NOMO-1 treated with DMSO at 0.1 percent for 48 hours (cell line): ENCODE results near the gene MBD6.
"Not testable (repeated sequence)": the region's sequence is repeated elsewhere in the genome, so short reads cannot be mapped to it uniquely, and the experiment has no call there.

Source experiments
- DNase-seq: peaks from one replicate; lab custom pipeline; 2025; ENCODE audit not compliant: unreplicated experiment; lab: John Stamatoyannopoulos, UW

Gene MBD6

DNA sequence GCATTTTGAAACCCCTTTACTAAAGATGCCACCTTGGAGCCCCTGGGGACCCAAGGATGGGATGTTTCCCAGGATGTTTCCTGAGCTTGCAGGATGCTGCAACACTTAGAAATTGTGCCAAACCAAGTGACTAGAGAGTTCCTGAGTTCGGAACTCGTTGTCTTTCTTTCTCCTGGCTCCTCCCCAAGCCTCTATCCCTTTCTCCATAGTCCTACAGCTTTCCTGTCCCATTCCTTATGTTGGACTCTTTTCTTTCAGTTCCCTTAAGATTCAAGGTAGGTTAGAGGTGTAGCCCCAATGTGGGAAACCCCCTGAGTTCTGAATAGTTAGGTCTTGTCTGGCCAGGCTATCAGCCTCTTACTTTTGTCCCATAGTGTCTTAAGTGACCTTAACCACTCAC is 25.9 kb downstream of the MBD6 start:
- DNase-seq: no peak

DNA sequence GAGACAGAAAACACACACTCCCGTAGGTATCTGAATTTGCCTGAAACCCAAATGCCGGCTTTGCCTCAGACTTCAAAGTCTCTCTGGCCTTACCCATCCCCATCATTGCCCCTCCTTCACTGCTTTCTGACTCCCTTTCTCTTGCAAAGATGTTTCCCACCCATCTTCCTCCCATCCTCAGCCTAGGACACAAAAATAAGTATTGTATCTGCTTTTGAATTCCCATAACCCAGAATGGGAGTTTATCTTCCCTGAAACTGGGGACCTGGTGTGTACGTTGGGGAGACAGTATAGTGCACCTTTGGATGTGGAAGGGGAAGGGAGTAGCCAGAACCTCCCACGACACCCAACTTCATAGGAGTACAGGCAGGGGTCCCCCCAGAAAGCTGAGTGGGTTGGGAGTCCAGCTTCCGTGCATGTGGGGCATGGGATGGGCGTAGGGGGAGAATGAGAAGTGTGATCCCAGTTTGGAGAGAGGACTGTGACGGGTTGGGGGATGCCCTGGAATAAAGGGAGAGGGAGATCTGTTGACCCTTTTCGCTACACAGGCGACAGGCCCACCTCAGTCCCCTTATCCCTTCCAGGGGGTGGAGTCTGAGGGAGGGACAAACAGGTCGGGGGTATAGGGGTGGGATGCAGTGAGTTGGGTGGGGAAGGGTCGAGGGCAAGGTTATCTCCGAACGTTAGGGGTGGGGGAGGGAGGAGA is 26.7 kb downstream of the MBD6 start:
- DNase-seq: no peak

DNA sequence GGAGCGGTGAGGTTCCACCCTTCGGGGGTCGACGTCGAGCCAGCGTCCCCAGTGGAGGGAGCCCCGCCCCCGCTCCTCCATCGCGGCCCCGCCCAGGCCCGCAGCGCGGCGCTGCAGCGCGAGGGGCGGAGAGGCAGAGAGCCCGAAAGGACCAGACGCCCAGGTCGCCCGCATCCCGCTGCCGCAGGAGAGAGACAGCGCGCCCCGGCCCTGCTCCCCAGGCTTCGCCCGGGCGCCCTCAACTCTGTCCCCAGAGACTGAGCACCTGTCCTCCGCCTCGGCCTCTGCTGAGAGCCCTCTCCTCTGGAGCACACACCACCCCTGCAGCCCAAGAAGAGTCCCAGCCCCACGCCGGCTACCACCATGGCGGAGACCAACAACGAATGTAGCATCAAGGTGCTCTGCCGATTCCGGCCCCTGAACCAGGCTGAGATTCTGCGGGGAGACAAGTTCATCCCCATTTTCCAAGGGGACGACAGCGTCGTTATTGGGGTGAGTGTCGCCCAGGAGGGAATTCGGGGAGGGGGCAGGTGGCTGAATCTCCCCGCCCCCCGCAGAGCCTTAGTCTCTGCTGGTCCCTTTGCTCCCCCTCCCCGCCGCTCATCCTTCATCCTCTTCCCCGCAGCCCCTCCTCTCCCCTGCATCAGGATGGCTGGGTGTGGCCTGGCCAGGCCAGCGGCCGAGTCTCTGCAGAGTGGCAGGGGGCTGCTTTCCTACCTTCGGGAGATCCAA is 27.5 kb downstream of the MBD6 start, which contains the start of gene KIF5A:
TSS of gene KIF5A (plus strand) at position 136 of the 732 bp plus-strand sequence. CDS start at position 364, 228 bp downstream.
- no peak for DNase-seq

DNA sequence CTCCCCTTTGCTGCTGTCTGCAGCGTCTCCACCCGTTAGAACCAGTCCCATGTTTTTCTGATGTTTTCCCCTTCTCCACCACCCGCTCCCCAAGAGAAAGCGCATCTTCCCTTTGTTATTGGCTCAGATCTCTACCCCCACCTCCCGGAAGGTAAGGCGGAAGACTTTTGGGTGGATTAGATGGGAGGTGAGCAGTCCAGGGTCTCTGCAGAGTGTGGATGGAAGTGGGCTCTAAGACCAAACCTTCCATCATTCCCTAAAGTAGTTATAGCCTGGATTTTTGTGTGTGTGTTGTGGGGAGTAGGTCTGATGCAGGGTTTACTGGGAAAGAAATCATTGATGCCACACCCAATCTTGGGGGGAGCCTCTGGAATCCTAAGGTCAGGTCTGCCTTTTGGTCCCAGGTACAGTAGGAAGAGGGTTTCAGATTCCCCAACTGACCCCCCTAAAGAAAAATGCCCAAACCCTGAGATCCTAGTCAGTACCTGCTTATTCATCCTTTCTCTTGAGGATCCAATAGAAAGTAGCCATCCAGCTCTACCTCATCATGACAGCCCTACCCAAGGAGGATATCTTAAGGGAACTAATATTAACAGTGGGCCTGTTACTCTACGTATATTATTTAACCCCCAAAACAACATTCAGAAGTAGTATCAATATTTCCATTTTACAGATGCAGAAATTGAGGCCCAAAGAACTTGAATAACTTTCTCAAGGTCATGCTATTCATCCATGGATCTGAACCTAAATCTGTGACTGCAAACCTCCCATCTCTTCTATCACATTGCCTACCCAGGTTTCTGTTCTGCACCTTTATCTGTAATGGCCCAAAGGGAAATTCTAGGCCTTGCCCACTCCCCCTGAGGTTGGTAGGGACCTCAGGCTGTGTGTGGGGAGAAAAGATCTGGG is 28.3 kb downstream of the MBD6 start:
- no peak for DNase-seq

DNA sequence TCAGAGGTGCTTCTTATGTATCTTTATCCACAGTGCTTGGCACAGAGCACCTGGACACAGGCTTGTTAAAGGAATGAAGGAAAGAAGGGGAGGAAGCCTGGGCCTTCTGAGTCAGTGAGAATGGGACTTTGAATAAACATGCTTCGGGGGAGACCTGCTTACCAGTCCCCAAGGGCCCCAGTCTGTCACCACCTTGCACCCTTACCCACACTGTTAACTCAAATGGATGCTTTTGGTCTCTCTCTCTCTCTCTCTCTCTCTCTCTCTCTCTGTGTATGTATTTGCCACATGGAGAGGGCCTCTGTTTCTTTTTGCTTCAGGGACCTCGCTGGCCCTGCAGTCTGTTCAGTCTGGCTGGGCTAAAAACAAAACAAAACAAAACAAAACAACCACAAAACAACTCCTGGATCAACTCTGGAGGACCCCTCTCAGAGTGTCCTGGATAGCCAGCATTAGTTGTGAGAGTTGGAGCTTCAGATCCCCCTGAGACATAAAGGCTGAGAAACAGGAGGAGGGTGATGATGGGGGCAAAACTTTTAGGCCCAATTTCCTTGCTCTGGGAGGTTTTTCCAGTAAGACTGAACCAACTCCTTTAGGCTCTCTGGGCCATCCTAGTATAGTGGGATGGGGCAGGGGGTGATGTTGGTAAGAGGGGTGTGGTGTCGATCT is 29.1 kb downstream of the MBD6 start:
- DNase-seq: no peak

DNA sequence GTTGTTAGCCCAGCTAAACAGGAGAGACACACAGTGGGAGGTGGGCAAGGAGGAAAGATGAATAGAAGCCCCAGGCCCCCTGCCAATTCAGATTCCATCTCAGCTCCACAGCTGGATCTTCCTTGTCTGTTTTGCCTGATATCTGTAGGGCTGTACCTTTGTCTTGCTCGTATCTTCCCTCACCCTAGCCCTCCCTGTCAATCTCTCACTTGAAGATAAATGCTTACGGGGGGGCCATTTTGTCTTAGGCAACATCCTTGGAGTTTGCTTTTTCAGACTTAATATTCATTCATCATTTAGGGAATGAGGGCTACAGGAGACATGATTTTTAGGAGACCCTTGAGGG is 29.7 kb downstream of the MBD6 start:
- DNase-seq: no peak

DNA sequence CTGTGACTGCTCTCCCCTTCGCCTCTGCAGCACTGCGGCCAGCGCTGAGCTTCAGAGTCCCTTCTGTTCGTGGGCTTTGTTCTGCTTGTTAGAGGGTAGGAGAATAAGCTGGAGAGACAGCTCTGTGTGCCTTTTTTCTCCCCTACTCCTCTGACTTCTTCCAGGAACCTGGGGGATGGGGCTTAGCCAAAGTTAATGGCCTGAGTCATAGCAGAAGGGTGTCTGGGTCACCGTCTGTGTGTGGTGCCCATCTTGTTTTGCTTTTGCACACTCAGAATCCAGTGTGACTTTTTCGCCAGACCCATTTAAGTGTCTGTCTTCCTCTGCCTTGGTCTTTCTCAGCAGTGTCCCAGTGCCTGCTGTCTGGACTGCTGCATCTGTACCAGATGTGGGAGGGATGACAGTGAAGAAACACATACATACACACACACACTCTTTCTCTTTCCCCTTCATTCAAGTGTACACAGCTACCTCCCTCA is 30.2 kb downstream of the MBD6 start:
- no peak for DNase-seq

DNA sequence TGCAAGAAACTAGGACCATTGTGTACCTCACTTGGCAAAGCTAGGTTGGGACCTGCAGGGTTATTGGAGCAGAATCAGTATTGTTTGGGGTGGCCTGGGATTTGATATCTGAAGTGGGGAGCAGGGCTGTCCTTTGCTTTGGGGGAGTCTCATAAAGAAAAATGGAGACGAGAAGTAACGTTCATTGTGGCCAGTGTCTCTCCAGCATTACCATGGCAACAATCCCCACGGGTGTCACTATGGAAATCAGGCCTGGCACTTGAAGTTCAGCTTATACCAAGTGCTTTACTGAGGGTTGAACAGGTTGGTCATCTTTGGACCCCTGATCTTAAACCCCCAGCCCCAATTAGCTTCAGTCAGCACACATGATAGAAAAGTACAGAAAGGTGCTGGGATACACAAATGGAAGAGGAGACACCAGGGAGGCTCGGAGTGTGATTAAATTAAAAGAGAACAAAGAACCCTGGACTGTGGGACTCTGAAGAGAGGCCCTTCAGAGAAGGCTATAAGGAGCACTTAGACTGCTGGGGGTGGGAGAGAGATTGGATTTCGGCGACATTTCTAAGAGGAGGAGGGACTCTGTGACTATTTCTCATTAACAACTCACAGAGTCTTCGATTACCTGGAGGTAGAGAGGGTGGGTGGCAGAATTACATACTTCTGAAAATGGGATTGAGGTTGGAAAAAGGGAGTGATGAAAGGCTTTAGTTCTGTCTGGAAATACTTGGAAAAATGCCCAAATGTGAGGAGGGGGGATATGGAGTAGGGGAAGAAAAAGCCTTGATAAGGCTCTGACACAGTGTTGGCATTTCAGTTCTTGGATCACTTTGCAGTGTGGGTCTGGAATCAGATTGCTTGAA is 30.9 kb downstream of the MBD6 start:
- no peak for DNase-seq

DNA sequence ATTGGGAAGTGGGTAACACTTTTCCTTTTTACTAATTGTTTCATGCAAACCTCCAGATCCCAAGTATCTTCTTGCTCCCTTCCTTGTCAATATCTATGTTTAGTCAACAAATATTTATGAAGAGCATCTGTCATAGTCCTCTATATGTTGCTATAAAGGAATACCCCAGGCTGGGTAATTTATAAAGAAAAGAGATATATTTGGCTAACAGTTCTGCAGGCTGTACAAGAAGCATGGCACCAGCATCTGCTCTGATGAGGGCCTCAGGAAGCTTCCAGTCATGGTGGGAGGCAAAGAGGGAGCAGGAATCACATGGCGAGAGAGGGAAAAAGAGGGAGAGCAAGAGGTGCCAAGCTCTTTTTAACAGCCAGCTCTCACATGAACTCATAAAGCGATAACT is 31.8 kb downstream of the MBD6 start:
- no peak for DNase-seq

DNA sequence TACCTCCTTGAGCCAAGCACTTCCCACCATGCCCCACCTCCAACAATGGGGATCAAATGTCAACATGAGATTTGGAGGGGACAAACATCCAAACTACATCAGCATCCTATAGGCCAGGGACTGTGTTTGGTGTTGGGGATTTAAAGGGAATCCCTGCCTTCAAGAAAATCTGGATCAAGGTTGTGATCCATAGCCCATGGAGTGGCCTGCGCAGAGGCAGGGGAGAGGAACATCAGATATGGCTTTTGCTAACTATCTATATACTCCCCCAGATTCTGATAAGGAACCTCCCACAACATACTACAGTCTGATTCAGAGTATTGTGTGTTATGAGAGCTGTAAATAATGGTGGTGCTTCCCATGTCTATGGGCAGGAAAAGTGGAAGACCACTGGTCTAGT is 32.3 kb downstream of the MBD6 start:
- no peak for DNase-seq

DNA sequence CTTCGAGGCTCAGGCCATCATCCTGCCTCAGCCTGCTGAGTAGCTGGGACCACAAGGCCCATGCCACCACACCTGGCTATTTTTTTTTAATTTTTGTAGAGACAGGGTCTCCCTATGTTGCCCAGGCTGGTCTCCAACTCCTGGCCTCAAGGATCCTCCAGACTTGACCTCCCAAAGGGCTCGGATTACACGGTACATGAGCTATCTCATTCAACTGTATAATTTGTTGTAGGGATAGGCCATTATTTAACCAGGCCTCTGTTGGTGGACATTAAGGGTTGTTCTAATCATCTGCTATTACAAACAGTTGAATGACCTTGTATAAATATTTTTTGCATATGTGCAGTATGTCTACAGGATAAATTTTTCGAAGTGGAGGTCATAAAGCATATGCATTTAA is 36.2 kb downstream of the MBD6 start:
- no peak for DNase-seq

DNA sequence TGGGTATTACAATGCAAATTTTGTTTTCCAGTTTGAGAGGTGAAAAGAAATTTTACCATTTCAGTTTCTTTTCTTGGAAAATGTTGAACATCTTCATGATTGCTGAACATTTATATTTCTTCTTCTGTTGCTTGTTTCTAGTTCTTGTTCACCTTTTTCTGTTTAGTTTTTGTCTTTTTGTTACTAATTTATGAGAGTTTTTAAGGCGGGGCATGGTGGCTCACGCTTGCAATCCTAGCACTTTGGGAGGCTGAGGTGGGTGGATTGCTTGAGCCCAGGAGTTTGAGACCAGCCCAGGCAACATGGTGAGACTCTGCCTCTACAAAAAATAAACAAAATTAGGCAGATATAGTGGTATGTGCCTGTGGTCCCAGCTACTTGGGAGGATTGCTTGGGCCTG is 37.9 kb downstream of the MBD6 start:
- DNase-seq: no peak

DNA sequence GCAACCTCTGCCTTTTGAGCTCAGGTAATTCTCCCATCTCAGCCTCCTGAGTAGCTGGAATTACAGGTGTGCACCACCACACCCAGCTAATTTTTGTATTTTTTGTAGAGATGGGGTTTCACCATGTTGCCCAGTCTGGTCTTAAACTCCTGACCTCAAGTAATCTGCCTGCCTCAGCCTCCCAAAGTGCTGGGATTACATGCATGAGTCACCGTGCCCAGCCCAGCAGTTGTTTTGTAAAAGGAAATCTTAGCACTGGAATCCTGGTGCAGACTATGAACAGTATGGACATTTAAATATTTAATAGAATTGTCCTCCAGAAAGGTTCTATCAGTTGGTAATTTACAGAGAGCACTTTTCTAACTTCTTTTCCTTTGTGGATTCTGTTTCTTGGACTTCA is 38.5 kb downstream of the MBD6 start:
- not testable (repeated sequence) for DNase-seq

DNA sequence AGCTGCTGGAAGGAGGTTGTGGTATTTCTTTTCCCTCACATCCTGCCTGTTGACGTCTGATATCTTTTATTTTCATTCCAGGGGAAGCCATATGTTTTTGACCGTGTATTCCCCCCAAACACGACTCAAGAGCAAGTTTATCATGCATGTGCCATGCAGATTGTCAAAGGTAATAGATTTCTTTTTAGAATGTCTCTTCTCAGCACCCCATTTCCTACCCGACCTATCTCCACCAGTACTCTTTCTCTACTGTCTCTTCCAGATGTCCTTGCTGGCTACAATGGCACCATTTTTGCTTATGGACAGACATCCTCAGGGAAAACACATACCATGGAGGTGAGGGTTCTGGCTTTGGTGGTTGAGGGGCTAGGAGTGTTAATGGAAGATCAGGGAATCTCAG is 40.7 kb downstream of the MBD6 start:
- no peak for DNase-seq

DNA sequence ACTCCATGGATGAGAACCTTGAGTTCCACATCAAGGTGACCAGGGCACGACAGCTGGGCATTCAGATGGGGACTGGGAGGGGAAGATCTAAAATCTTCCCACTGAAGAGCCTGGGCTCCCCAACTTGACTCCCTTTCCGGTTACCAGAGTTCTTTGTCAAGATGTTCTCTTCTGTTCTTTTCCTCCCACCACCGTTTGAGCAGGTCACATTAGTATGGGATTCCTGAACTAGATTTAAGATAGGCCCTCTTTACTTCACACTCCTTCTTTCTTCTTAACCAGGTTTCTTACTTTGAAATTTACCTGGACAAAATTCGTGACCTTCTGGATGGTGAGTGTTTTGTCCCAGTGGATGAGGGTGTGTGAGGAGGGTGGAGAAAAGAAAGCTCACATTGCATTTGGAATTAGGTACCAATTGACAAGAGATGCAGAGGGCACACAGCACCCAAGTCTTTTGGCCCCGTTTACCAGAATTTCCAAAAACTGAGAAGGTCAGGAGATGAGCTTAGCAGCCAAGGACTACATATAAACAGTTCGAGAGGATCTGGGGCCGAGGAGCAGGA is 41.6 kb downstream of the MBD6 start:
- no peak for DNase-seq

DNA sequence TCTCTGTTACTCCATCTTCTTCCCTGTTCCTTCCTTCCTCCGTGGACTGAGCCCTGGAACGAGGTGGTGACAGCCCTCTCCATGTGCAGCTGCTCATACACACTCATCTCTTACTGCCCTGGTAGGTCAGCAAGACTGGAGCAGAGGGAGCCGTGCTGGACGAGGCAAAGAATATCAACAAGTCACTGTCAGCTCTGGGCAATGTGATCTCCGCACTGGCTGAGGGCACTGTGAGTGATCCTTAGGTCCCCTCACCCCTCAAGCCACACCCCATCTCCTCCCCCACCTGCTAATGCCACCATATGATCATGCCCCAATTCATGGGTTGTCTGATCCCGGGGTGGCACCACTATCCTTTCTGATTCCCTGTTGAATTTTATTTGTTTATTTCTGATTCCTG is 46.2 kb downstream of the MBD6 start:
- DNase-seq: no peak

DNA sequence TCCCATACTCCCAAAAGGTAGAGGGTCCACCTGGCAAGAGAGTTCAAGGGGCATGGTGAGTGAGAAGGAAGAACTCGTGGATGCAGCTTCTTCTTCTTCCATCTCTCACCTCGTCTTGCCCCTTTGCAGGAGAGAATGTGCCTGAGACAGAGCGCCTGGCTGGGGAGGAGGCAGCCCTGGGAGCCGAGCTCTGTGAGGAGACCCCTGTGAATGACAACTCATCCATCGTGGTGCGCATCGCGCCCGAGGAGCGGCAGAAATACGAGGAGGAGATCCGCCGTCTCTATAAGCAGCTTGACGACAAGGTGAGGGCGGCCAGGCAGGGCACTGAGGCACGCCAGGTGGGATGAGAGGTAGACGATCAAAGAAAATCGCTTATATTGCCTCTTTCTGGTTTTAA is 47.2 kb downstream of the MBD6 start:
- no peak for DNase-seq

DNA sequence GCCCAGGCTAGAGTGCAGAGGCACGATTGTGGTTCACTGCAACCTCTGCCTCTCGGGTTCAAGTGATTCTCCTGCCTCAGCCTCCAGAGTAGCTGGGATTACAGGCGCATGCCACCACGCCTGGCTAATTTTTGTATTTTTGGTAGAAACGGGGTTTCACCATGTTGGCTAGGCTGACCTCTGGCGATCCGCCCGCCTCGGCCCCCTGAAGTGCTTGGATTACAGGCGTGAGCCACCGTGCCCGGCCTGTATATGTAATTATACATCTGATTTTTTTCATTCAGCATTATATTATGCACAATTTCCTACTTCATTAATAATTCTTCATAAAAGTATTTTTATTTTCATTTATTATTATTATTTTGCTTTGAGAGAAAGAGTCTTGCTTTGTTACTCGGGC is 47.8 kb downstream of the MBD6 start:
- DNase-seq: not testable (repeated sequence)

DNA sequence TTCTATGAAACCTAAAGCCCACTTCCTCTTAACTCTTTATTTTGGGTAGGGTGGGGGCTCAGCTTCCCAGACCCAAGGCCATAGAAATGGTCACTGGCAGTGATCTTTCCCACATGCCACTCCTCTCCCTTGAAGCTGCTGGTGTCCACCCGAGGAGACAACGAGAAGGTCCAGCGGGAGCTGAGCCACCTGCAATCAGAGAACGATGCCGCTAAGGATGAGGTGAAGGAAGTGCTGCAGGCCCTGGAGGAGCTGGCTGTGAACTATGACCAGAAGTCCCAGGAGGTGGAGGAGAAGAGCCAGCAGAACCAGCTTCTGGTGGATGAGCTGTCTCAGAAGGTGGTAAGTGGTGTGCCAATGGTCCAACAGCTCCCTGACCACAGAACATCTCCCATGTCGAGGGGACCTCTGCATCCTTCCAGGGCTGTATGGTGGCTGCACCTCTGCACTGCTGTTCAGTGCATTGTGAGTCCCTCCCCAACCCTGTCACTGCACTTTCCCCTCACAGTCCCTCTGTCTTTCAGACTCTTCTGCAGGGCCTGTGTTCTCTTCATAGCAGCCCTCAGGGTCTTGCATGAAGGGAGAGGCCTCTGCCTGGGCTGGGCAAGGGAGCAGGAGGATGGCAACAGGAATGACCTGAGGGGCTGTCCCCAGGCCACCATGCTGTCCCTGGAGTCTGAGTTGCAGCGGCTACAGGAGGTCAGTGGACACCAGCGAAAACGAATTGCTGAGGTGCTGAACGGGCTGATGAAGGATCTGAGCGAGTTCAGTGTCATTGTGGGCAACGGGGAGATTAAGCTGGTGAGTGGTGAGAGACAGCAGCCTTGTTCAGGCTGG is 49.5 kb downstream of the MBD6 start:
- no peak for DNase-seq
